Calu3 (cell line): ENCODE measurements around the gene RPH3AL. TPM values are rescaled to one million over a fixed set of nuclear protein-coding genes. Genes with fewer than 3 reads are reported as not detected.

ENCODE experiments used
- BruUV-seq: library from RNA; stranded (reverse); fragments of 400-500 nt; replicated peaks from 2 replicates; lab custom pipeline; 2021; lab: Mats Ljungman, UMichigan
- CTCF ChIA-PET: fragments of 300-600 bp; sonication (Branson Sonifier 250); formaldehyde crosslinking; loops from one replicate; lab custom pipeline; 2022; ENCODE audit warnings: antibody characterized with exemption; lab: Charles Lee
- DNase-seq: peaks from one replicate; pipeline ENCODE4 v3.0.0; 2022
- H3K27ac Mint-ChIP-seq: one replicate; pipeline ENCODE4 v1.8.0; 2022; ENCODE audit warnings: mixed read lengths; ENCODE audit not compliant: unreplicated experiment
- H3K27me3 Mint-ChIP-seq: one replicate; pipeline ENCODE4 v1.8.0; 2022; ENCODE audit warnings: mixed read lengths; ENCODE audit not compliant: unreplicated experiment
- H3K36me3 Mint-ChIP-seq: one replicate; pipeline ENCODE4 v1.8.0; 2022; ENCODE audit warnings: mild to moderate bottlenecking, moderate library complexity, mixed read lengths; ENCODE audit not compliant: insufficient read depth, unreplicated experiment
- H3K4me1 Mint-ChIP-seq: one replicate; pipeline ENCODE4 v1.8.0; 2022; ENCODE audit warnings: mild to moderate bottlenecking, low read depth, mixed read lengths; ENCODE audit not compliant: unreplicated experiment
- H3K4me3 Mint-ChIP-seq: one replicate; pipeline ENCODE4 v1.8.0; 2022; ENCODE audit warnings: mild to moderate bottlenecking, low read depth, moderate library complexity, mixed read lengths; ENCODE audit not compliant: unreplicated experiment
- H3K9me3 Mint-ChIP-seq: one replicate; pipeline ENCODE4 v1.8.0; 2022; ENCODE audit warnings: low read depth, mixed read lengths; ENCODE audit not compliant: unreplicated experiment
- intact Hi-C: fragments of 100-400 bp; cut with micrococcal nuclease; formaldehyde crosslinking; loops from one replicate; pipeline ENCODE4 v1.10.0; 2022; ENCODE audit not compliant: unreplicated experiment
- total RNA-seq: library from RNA; stranded (reverse); gene quantifications from 2 replicates; pipeline ENCODE4 v1.2.3, GENCODE V29; 2022
- TF ChIP-seq, protein P1 (sequence below): fragments of 200-600 bp; IDR thresholded peaks from one replicate; pipeline ENCODE4 v1.8.0; 2022; ENCODE audit warnings: antibody characterized with exemption; ENCODE audit not compliant: unreplicated experiment

RPH3AL gene
- total RNA-seq, 1 experiment from 2014 or later = 14.1 TPM

DNA sequence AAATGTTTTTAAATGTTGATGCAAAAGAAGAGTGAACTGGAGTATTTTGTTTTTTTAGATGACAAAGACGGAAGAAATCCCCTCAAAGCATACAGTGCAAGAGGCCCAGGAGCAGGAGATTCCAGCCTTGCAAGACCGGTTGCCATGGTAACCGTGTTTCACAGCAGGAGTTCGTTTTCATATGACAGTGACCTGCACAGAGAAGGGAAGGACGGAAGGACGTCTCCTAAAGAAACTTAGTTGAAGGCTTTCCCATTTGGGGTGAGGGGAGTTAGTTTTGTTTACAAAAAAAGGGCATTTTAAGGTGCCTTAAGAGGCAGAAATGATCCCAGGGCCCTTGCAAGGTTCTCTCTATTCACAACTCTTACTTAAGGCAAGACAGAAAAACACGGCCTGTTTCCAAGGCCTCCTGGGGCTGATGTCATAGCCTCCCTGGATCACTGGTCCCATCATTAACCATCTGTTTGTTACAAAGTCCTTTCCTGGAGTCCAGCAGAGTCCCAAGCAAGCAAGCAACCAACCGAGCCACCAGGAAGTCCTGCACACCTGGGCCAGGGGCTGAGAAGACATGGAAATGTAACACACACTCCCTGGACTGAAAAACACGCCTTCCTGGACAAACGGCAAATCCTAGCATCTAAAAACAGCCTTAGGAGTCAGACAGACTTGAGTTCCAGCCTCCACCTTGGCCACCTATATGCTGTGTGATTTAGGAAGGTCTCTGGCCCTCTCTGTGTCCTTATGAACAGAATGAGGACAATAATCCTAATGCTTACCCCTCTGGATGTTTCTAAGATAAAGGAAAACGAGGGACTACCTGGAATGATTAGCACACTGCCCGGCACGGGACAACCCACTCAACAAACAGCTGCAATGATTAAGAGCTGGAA is 30.3 kb upstream of the RPH3AL start:
- H3K36me3 Mint-ChIP-seq = peaks cover 11% of the 10 kb centered on the region
- H3K4me1 Mint-ChIP-seq = peaks cover 16% of the 10 kb centered on the region
- H3K9me3 Mint-ChIP-seq = no peaks in the 10 kb centered on the region
- CTCF ChIA-PET = no interaction called here
- DNase-seq = no peak
- TF ChIP-seq, protein P1, sequence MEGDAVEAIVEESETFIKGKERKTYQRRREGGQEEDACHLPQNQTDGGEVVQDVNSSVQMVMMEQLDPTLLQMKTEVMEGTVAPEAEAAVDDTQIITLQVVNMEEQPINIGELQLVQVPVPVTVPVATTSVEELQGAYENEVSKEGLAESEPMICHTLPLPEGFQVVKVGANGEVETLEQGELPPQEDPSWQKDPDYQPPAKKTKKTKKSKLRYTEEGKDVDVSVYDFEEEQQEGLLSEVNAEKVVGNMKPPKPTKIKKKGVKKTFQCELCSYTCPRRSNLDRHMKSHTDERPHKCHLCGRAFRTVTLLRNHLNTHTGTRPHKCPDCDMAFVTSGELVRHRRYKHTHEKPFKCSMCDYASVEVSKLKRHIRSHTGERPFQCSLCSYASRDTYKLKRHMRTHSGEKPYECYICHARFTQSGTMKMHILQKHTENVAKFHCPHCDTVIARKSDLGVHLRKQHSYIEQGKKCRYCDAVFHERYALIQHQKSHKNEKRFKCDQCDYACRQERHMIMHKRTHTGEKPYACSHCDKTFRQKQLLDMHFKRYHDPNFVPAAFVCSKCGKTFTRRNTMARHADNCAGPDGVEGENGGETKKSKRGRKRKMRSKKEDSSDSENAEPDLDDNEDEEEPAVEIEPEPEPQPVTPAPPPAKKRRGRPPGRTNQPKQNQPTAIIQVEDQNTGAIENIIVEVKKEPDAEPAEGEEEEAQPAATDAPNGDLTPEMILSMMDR = no peak
- H3K27ac Mint-ChIP-seq = no peak overlapping the region
- peaks cover 24% of the 10 kb centered on the region for H3K27me3 Mint-ChIP-seq
- intact Hi-C loops = no loop called here
- H3K4me3 Mint-ChIP-seq = peak overlapping the region; percentile 69
- BruUV-seq = no TSS peak

DNA sequence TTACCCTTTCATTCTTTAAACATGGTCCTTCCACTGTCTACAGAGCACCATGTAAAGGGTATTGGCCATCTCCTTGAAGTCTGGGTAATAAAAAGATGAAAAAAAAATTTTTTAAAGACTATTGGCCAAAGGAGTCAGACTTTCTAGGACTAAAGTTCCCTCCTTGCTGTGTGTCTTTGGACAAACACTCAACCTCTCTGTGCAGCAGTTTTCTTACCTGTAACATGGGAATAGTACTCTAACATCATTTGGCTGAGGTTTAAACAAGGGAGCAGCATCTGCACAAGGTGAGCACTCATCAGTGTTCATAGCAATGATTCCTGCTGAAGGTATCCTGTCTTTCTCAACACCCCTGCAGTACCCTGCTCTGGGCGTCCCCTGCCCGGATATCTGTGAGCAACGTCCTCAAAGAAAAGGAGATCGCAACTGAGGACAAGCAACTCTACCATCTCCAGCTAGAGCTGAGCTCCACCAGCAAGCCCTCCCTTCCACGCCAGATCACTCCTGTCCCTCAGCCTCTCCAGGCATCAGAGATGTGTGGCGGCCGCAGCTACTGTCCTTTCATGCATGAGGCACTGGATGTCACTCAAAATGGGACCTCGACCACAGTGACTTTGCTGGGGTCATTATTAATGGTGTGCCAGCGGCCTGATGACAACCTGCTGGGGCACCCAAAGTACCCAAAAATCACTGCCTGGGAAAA is 29.5 kb upstream of the RPH3AL start:
- Mint-ChIP-seq H3K36me3 (peaks cover 6% of the 10 kb centered on the region), H3K9me3 (no peaks in the 10 kb centered on the region), H3K27me3 (peaks cover 16% of the 10 kb centered on the region), H3K4me3 (no peak overlapping the region), H3K4me1 (peaks cover 16% of the 10 kb centered on the region), H3K27ac (no peak overlapping the region)
- intact Hi-C loops = no loop called here
- TF ChIP-seq, protein P1 = no peak
- no peak for DNase-seq
- CTCF ChIA-PET = no interaction called here
- BruUV-seq = no TSS peak

DNA sequence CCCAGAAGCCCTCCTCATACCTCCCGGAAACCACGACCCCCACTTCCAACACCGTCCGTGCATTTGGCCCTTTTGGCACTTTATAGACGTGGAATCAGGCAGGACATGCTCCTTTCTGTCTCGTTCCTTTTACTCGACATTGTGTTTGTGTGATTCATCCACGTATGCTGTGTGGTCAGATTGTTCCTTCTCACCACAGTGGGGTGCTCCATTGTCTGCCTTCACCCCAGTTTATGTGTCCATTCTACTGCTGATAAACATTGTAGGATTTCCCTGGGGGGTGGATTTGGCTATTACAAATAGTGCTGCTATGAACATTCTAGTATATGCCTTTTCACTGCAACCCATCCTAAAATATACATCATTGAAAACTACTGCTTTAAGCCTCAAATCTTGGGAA is 28.9 kb upstream of the RPH3AL start:
- no TSS peak for BruUV-seq
- Mint-ChIP-seq H3K36me3 (peaks cover 6% of the 10 kb centered on the region), H3K27ac (no peak overlapping the region), H3K4me1 (peaks cover 10% of the 10 kb centered on the region), H3K9me3 (no peaks in the 10 kb centered on the region), H3K4me3 (no peak overlapping the region), H3K27me3 (peaks cover 15% of the 10 kb centered on the region)
- TF ChIP-seq, protein P1 = no peak
- intact Hi-C loops = no loop called here
- CTCF ChIA-PET = no interaction called here
- DNase-seq = no peak

DNA sequence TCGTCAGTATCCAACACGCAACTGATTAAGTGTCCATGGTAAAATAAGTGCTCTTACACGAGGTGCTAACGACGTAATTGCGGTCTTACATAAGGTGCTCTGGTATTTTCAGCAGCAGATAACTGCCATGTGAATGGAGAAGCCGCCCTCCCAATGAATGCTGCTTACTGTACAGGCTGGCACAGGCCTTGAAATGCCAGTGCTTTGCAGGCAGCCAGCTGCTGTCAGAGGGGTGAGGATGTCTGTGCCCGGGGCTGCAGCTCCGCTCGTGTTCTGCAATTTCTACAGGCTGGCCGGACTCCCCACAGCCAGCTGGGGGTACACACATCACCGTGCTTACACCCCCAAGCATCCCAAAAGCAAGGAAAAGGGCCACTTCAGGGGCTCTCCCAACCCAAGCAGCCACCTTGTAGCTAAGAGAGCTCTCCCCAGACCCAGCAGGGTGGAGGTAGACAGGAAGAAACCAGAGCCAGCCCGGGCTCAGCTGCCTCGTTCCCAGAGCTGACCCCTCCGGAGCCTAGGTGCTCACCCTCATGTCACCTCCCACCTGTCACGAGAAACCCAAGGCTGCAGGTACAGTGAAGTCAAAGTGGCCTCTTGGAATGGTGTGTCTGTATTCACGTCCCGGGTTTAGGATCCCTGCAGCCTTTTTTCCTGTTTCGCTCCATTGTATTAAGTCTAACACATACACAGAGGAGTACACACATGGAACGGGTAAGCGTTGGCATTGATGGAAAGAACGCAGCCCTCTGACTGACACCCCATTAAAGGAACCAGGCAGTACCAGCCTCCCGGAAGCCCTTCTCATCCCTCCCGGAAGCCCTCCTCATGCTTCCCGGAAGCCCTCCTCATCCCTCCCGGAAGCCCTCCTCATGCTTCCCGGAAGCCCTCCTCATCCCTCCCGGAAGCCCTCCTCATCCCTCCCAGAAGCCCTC is 27.2 kb upstream of the RPH3AL start:
- TF ChIP-seq, protein P1 = no peak
- Mint-ChIP-seq H3K27me3 (peaks cover 15% of the 10 kb centered on the region), H3K4me3 (no peak overlapping the region), H3K4me1 (peaks cover 9% of the 10 kb centered on the region), H3K36me3 (peaks cover 6% of the 10 kb centered on the region), H3K9me3 (no peaks in the 10 kb centered on the region), H3K27ac (no peak overlapping the region)
- CTCF ChIA-PET = no interaction called here
- no TSS peak for BruUV-seq
- no peak for DNase-seq
- intact Hi-C loops = no loop called here
